ENCODE data around the gene MAML3. TPM values are rescaled to one million over a fixed set of nuclear protein-coding genes. Genes with fewer than 3 reads are reported as not detected.

The MAML3 gene
- total RNA-seq, 1 donor from 2014 or later = 0.54 TPM

GRCh38 chr4:139734875-139735380, 419.1 kb downstream of the MAML3 start:
- Mint-ChIP-seq H3K4me1 (peaks cover 7% of the 10 kb centered on the region), H3K27me3 (peaks cover 53% of the 10 kb centered on the region), H3K36me3 (ENCODE audit: low read depth) (no peaks in the 10 kb centered on the region), H3K9me3 (no peaks in the 10 kb centered on the region), H3K27ac (peak overlapping the region; percentile 43), H3K4me3 (peak overlapping the region; percentile 76)
- intact Hi-C loops (cut with micrococcal nuclease) = loop anchor here (1.0 to 10.0 kb wide), 6 partner anchors 78 to 630 kb away; no protein-coding TSS in a partner anchor
- peak; percentile 86 for DNase-seq

- H3K4me3 Mint-ChIP-seq = peak overlapping the region; percentile 76
- H3K4me1 Mint-ChIP-seq = peaks cover 7% of the 10 kb centered on the region
- H3K27ac Mint-ChIP-seq = no peak overlapping the region
- intact Hi-C loops (cut with micrococcal nuclease) = loop anchor here (2.0 to 10.0 kb wide), 3 partner anchors 78 to 630 kb away; no protein-coding TSS in a partner anchor
- H3K36me3 Mint-ChIP-seq (ENCODE audit: low read depth) = no peaks in the 10 kb centered on the region
- H3K9me3 Mint-ChIP-seq = no peaks in the 10 kb centered on the region
- DNase-seq = no peak
- peaks cover 53% of the 10 kb centered on the region for H3K27me3 Mint-ChIP-seq
Measured at GRCh38 chr4:139734201-139734874, 419.6 kb downstream of the MAML3 start.

- Mint-ChIP-seq H3K27ac (no peak overlapping the region), H3K36me3 (ENCODE audit: low read depth) (no peaks in the 10 kb centered on the region), H3K27me3 (peaks cover 49% of the 10 kb centered on the region), H3K4me3 (no peak overlapping the region), H3K4me1 (peaks cover 7% of the 10 kb centered on the region), H3K9me3 (no peaks in the 10 kb centered on the region)
- intact Hi-C loops (cut with micrococcal nuclease) = loop anchor here (10.0 kb wide), 1 partner anchor 632 kb away; no protein-coding TSS in a partner anchor
- no peak for DNase-seq
Measured at GRCh38 chr4:139732991-139733570, 420.9 kb downstream of the MAML3 start.

DNA sequence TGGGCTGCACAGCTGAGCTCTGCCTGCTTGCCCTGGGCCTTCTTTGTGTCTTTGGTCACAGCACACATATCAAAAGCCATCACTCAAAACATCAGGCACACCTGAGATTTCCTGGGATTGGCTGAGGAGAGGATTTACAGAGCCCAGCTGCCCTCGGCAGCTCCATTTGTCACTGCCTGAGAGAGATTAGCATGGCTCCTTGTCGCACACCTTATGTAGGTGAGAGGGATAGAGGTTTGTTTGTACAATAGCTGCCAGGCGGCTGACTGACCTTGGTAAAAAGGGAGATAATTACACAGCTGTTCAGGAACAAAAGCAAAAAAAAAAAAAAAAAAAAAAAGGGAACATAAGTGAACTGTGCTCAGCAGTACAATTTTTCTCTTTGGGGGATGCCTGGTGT, 425.1 kb downstream of the MAML3 start:
- intact Hi-C loops (cut with micrococcal nuclease) = no loop called here
- H3K4me3 Mint-ChIP-seq = no peak overlapping the region

GRCh38 chr4:139728146-139728545, 425.8 kb downstream of the MAML3 start:
- Mint-ChIP-seq H3K27me3 (peaks cover 8% of the 10 kb centered on the region), H3K27ac (no peak overlapping the region), H3K36me3 (ENCODE audit: low read depth) (no peaks in the 10 kb centered on the region), H3K4me1 (no peaks in the 10 kb centered on the region), H3K9me3 (no peaks in the 10 kb centered on the region), H3K4me3 (no peak overlapping the region)
- intact Hi-C loops (cut with micrococcal nuclease) = no loop called here
- no peak for DNase-seq

More for the DNA sequence above, 425.1 kb downstream of the MAML3 start:
- no peaks in the 10 kb centered on the region for H3K36me3 Mint-ChIP-seq (ENCODE audit: low read depth)
- H3K27ac Mint-ChIP-seq = no peak overlapping the region
- H3K9me3 Mint-ChIP-seq = no peaks in the 10 kb centered on the region
- H3K27me3 Mint-ChIP-seq = peaks cover 11% of the 10 kb centered on the region
- no peaks in the 10 kb centered on the region for H3K4me1 Mint-ChIP-seq
- no peak for DNase-seq

- H3K9me3 Mint-ChIP-seq = no peaks in the 10 kb centered on the region
- no peak overlapping the region for H3K4me3 Mint-ChIP-seq
- DNase-seq = no peak
- intact Hi-C loops (cut with micrococcal nuclease) = no loop called here
- no peak overlapping the region for H3K27ac Mint-ChIP-seq
- H3K36me3 Mint-ChIP-seq (ENCODE audit: low read depth) = no peaks in the 10 kb centered on the region
- peaks cover 2% of the 10 kb centered on the region for H3K27me3 Mint-ChIP-seq
- no peaks in the 10 kb centered on the region for H3K4me1 Mint-ChIP-seq
Measured at GRCh38 chr4:139726615-139727014, 427.4 kb downstream of the MAML3 start.

DNA sequence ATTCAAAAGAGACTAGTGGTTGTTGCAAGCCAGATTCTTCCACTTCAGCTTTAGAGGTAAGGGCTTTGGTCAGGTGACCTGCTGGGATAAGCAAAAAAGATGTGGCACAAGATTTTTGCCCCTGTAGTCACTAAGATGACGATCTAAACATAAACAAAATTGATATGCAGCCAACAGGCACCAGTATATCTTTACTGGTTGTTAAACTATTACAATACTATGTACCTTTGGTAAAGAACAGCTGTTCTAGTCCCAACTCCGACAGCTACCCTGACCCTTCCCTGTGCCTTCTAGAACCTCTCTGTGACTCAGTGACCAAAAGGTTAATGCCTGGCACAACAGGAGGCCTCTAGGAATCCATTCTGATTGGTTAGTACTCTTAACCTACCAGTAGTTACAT, 428.7 kb downstream of the MAML3 start:
- no peaks in the 10 kb centered on the region for H3K4me1 Mint-ChIP-seq
- H3K4me3 Mint-ChIP-seq = no peak overlapping the region
- H3K27ac Mint-ChIP-seq = no peak overlapping the region
- intact Hi-C loops (cut with micrococcal nuclease) = no loop called here
- H3K27me3 Mint-ChIP-seq = no peaks in the 10 kb centered on the region
- no peak for DNase-seq
- no peaks in the 10 kb centered on the region for H3K9me3 Mint-ChIP-seq
- H3K36me3 Mint-ChIP-seq (ENCODE audit: low read depth) = no peaks in the 10 kb centered on the region

DNA sequence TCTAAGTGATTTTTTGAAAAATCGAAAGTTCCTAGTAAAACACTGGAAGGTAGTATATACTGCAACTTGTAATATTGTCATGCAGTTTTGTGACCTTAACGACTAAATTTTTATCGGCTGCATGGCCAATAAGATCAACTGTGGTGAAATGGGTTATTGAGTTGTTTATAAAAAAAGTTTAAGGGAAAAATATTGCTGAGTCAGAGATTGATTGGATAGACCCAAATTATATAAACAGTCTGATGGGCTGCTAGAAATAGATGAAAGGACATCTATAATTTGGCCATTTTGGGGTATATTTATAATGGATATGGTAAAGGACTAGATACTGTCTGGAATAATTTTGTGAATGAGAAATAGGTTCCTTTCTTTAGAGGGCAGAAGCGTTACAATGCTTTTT, 432.2 kb downstream of the MAML3 start:
- H3K27me3 Mint-ChIP-seq = no peaks in the 10 kb centered on the region
- no peak overlapping the region for H3K4me3 Mint-ChIP-seq
- H3K9me3 Mint-ChIP-seq = no peaks in the 10 kb centered on the region
- no peaks in the 10 kb centered on the region for H3K4me1 Mint-ChIP-seq
- intact Hi-C loops (cut with micrococcal nuclease) = no loop called here
- H3K27ac Mint-ChIP-seq = no peak overlapping the region
- no peaks in the 10 kb centered on the region for H3K36me3 Mint-ChIP-seq (ENCODE audit: low read depth)
- no peak for DNase-seq

- H3K27me3 Mint-ChIP-seq = no peaks in the 10 kb centered on the region
- no peak overlapping the region for H3K27ac Mint-ChIP-seq
- H3K9me3 Mint-ChIP-seq = no peaks in the 10 kb centered on the region
- DNase-seq = no peak
- H3K4me1 Mint-ChIP-seq = no peaks in the 10 kb centered on the region
- no peaks in the 10 kb centered on the region for H3K36me3 Mint-ChIP-seq (ENCODE audit: low read depth)
- H3K4me3 Mint-ChIP-seq = no peak overlapping the region
- intact Hi-C loops (cut with micrococcal nuclease) = no loop called here
Measured at GRCh38 chr4:139720806-139721205, 433.2 kb downstream of the MAML3 start.

DNA sequence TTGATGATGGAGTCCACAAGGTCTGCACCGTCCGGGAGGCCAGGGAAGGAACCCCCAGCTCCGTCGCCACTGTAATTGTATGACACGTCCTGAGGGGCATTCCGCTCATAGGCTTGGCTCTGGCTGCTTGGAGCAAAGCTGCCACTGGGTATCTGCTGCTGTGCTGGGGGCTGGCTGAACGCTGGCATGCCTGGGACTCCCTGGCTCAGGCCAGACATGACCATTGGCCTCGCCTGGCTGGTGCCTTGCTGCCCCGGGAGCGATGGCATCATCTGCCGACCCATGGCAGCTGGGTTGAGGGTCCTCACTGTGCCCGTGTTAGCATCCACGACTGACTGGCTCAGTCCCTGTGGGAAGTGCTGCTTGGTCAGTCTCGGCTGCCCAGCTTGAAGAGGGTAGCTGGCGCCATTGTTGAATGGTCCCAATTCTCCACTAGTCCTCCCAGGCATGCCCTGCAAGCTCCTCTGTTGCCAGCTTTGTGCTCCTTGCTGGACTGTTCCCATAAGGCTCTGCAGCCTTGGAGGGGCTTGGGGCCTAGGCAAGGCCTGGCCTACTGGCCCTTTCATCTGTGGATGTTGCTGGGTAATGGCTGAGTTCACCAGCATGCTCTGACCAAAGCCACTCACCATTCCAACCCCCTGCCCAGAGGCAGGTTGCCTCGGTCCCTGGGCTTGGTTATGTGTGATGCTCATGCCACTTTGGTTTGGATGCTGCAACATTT, 434.4 kb downstream of the MAML3 start:
- no peaks in the 10 kb centered on the region for H3K9me3 Mint-ChIP-seq
- H3K36me3 Mint-ChIP-seq (ENCODE audit: low read depth) = no peaks in the 10 kb centered on the region
- H3K27ac Mint-ChIP-seq = no peak overlapping the region
- H3K27me3 Mint-ChIP-seq = no peaks in the 10 kb centered on the region
- H3K4me1 Mint-ChIP-seq = no peaks in the 10 kb centered on the region
- no peak for DNase-seq
- intact Hi-C loops (cut with micrococcal nuclease) = no loop called here
- H3K4me3 Mint-ChIP-seq = no peak overlapping the region

- no peaks in the 10 kb centered on the region for H3K4me1 Mint-ChIP-seq
- H3K36me3 Mint-ChIP-seq (ENCODE audit: low read depth) = no peaks in the 10 kb centered on the region
- no peaks in the 10 kb centered on the region for H3K9me3 Mint-ChIP-seq
- no peak overlapping the region for H3K27ac Mint-ChIP-seq
- no peak for DNase-seq
- H3K27me3 Mint-ChIP-seq = no peaks in the 10 kb centered on the region
- intact Hi-C loops (cut with micrococcal nuclease) = no loop called here
- H3K4me3 Mint-ChIP-seq = no peak overlapping the region
Measured at GRCh38 chr4:139718833-139719232, 435.2 kb downstream of the MAML3 start.

- Mint-ChIP-seq H3K4me3 (no peak overlapping the region), H3K27me3 (no peaks in the 10 kb centered on the region), H3K36me3 (ENCODE audit: low read depth) (no peaks in the 10 kb centered on the region), H3K27ac (no peak overlapping the region), H3K9me3 (no peaks in the 10 kb centered on the region), H3K4me1 (no peaks in the 10 kb centered on the region)
- intact Hi-C loops (cut with micrococcal nuclease) = no loop called here
- DNase-seq = no peak
Measured at GRCh38 chr4:139718358-139718757, 435.6 kb downstream of the MAML3 start.

DNA sequence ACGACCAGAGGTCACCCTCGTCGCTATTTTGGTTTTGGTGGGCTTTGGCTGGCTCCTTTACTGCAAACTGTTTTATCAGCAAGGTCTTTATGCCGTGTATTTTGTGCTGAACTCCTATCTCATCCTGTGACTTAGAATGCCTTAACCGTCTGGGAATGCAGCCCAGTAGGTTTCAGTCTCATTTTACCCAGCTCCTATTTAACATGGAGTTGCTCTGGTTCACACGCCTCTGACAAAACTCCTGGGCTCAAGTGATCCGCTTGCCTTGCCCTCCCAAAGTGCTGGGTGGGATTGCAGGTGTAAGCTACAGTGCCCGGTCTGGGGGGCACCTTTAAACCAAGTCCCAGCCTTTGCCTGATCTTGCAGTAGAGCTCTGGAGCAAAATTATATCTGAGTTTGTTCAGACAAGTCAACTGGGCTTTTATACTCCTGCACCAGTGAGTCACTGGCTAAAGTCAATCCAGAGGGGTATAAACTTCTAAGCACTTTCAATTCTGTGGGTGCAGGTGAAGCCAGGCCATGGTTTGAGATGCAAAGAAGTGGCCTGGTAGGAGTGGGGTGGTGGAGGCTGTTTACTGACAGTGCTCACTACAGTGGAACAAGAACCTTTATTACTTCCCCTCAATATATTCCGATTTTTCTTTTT, 438.1 kb downstream of the MAML3 start:
- intact Hi-C loops (cut with micrococcal nuclease) = no loop called here

DNA sequence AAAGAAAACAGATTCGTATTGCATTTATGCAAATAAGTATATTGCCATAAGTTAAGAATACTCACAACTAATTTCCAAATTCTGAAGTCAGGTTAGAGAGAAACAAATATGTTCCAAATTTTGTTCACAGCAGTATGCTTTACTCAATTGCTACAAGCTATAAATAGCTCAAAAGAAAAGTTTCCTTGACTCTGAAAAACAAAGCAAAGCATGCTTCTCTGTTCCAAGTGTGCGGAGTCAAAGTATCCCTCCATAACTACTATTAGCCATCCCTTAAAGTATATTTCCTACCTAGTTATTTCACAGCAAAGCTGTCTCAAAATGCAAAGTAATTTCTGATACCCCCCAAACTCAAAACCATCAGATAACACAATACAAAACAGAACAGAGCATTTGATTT, 441.1 kb downstream of the MAML3 start:
- intact Hi-C loops (cut with micrococcal nuclease) = no loop called here

More for the DNA sequence above, 438.1 kb downstream of the MAML3 start:
- Mint-ChIP-seq H3K27me3 (no peaks in the 10 kb centered on the region), H3K27ac (no peak overlapping the region), H3K4me3 (no peak overlapping the region), H3K4me1 (no peaks in the 10 kb centered on the region), H3K36me3 (ENCODE audit: low read depth) (no peaks in the 10 kb centered on the region), H3K9me3 (no peaks in the 10 kb centered on the region)
- DNase-seq = no peak

More for the DNA sequence above, 441.1 kb downstream of the MAML3 start:
- no peak for DNase-seq
- Mint-ChIP-seq H3K27ac (no peak overlapping the region), H3K4me1 (no peaks in the 10 kb centered on the region), H3K9me3 (no peaks in the 10 kb centered on the region), H3K36me3 (ENCODE audit: low read depth) (peaks cover 12% of the 10 kb centered on the region), H3K27me3 (no peaks in the 10 kb centered on the region), H3K4me3 (no peak overlapping the region)

Measured in activated CD4-positive, alpha-beta T cell treated with anti-CD3 and anti-CD28 coated beads, Interleukin-2, amount 10 ng/mL, durations not matched to agents 24 days and 14 days (primary cell).